Endothelial cell of umbilical vein (primary cell): ENCODE results near the gene HIP1. TPM values are rescaled to one million over a fixed set of nuclear protein-coding genes. Genes with fewer than 3 reads are reported as not detected.
"Not testable (repeated sequence)": the region's sequence is repeated elsewhere in the genome, so short reads cannot be mapped to it uniquely, and the experiment has no call there.

Experiments
- BruUV-seq: library from RNA; stranded (reverse); fragments of 400-500 nt; replicated peaks from 2 replicates; lab custom pipeline; 2021; lab: Mats Ljungman, UMichigan
- CTCF ChIA-PET: fragments of 300-600, 350-600 bp; sonication (Branson Sonifier 250); formaldehyde crosslinking; loops from one replicate; lab custom pipeline; 2021; ENCODE audit warnings: antibody characterized with exemption, inconsistent platforms; lab: Charles Lee
- POLR2A ChIA-PET: fragments of 300-600, 350-600 bp; sonication (Branson Sonifier 250); formaldehyde crosslinking; loops from one replicate; lab custom pipeline; 2021; ENCODE audit warnings: antibody characterized with exemption, inconsistent platforms; lab: Charles Lee
- DNase-seq: peaks from one replicate; pipeline ENCODE4 v3.0.0-alpha.2; 2011; ENCODE audit warnings: low read depth, low spot score
- FAIRE-seq: peaks from 2 replicates; lab custom pipeline; 2011; peaks lifted over from hg19 to GRCh38; lab: Jason Lieb, UNC
- H2AFZ ChIP-seq: 2 replicates; pipeline ENCODE4 v1.6.0; 2012; ENCODE audit warnings: low read depth, low read length, control low read depth, inconsistent platforms
- H3K27ac ChIP-seq: 2 replicates; pipeline ENCODE4 v1.5.1; 2011; ENCODE audit warnings: low read depth, mild to moderate bottlenecking, control low read depth, low read length, moderate library complexity; ENCODE audit not compliant: insufficient read depth
- H3K27me3 ChIP-seq, 2 experiments: 2 replicates each; pipeline versions ENCODE4 v1.6.0 to v1.6.1; 2011; ENCODE audit warnings: low read length in 2 of 2, mixed read lengths in 1 of 2; ENCODE audit not compliant: control insufficient read depth in 2 of 2, insufficient read depth in 2 of 2
- H3K36me3 ChIP-seq, 2 experiments: 2 replicates in 1 of 2; 3 replicates in 1 of 2; pipeline ENCODE4 v1.5.1; 2011; ENCODE audit warnings: low read length in 2 of 2, mild to moderate bottlenecking in 1 of 2, moderate library complexity in 1 of 2; ENCODE audit not compliant: control insufficient read depth in 2 of 2, insufficient read depth in 2 of 2; ENCODE audit errors: extremely low read depth in 1 of 2
- H3K4me1 ChIP-seq: 3 replicates; pipeline ENCODE4 v1.5.1; 2011; ENCODE audit warnings: mild to moderate bottlenecking, low read length; ENCODE audit not compliant: control insufficient read depth, insufficient read depth; ENCODE audit errors: extremely low read depth
- H3K4me2 ChIP-seq: 2 replicates; pipeline ENCODE4 v1.6.1; 2011; ENCODE audit warnings: low read length, control low read depth, mixed read lengths; ENCODE audit not compliant: insufficient read depth
- H3K4me3 ChIP-seq, 3 experiments: fragments of 200-600 bp in 1 of 3; sonication (generic), shearing (Covaris generic) in 1 of 3; replicated peaks in 1 of 3; 2 replicates each; pipeline ENCODE4 v1.5.1; 2011 to 2016; ENCODE audit warnings: control low read depth in 3 of 3, low read length in 3 of 3, mild to moderate bottlenecking in 2 of 3, inconsistent platforms in 1 of 3, low read depth in 1 of 3, moderate library complexity in 1 of 3; ENCODE audit not compliant: insufficient read depth in 1 of 3
- H3K79me2 ChIP-seq: 2 replicates; pipeline ENCODE4 v1.6.0; 2012; ENCODE audit warnings: low read length, inconsistent platforms; ENCODE audit not compliant: control insufficient read depth, insufficient read depth
- H3K9ac ChIP-seq: replicated peaks from 2 replicates; pipeline ENCODE3; 2011; ENCODE audit warnings: low read length, control low read depth; ENCODE audit not compliant: insufficient read depth; ENCODE audit errors: extremely low read depth
- H3K9me1 ChIP-seq: replicated peaks from 3 replicates; pipeline ENCODE4 v1.6.0; 2011; ENCODE audit warnings: mild to moderate bottlenecking, low read length; ENCODE audit not compliant: control insufficient read depth, insufficient read depth; ENCODE audit errors: extremely low read depth
- H3K9me3 ChIP-seq: replicated peaks from 2 replicates; pipeline ENCODE4 v1.5.1; 2012; ENCODE audit warnings: low read length, inconsistent platforms; ENCODE audit not compliant: control insufficient read depth, insufficient read depth
- H4K20me1 ChIP-seq: replicated peaks from 2 replicates; pipeline ENCODE3; 2011; ENCODE audit warnings: mild to moderate bottlenecking, low read length; ENCODE audit not compliant: control insufficient read depth, insufficient read depth; ENCODE audit errors: extremely low read depth
- EZH2 ChIP-seq: IDR thresholded peaks from 2 replicates; pipeline ENCODE4 v1.6.1; 2012; ENCODE audit warnings: borderline replicate concordance, low read depth, mild to moderate bottlenecking, moderate library complexity, low read length, inconsistent platforms; ENCODE audit not compliant: severe bottlenecking
- FOS ChIP-seq: IDR thresholded peaks from 2 replicates; pipeline ENCODE4 v1.6.1; 2011; ENCODE audit warnings: mild to moderate bottlenecking, low read length, moderate library complexity, borderline replicate concordance; ENCODE audit not compliant: insufficient read depth
- GATA2 ChIP-seq: IDR thresholded peaks from 2 replicates; pipeline ENCODE4 v1.7.0; 2011; ENCODE audit warnings: low read depth, mild to moderate bottlenecking, moderate library complexity, mixed read lengths, low read length; ENCODE audit not compliant: insufficient read length, insufficient read depth
- JUN ChIP-seq: IDR thresholded peaks from 2 replicates; pipeline ENCODE4 v1.6.1; 2011; ENCODE audit warnings: borderline replicate concordance, low read depth; ENCODE audit not compliant: insufficient read length, insufficient read depth
- MYC ChIP-seq: IDR thresholded peaks from one replicate; pipeline ENCODE4 v1.6.1; 2011; ENCODE audit warnings: mild to moderate bottlenecking, low read depth, low read length
- POLR2A ChIP-seq: IDR thresholded peaks from 2 replicates; pipeline ENCODE4 v1.6.1; 2012; ENCODE audit warnings: low read depth, mild to moderate bottlenecking, control low read depth, low read length
- POLR2AphosphoS5 ChIP-seq: IDR thresholded peaks from 2 replicates; pipeline ENCODE4 v1.6.1; 2012; ENCODE audit warnings: low read depth, mild to moderate bottlenecking, control low read depth, low read length, moderate library complexity; ENCODE audit not compliant: insufficient read depth
- dilution Hi-C: fragments of 300-500 bp; cut with MboI; formaldehyde crosslinking; loops from one replicate; pipeline ENCODE4 v1.15.0; 2019; ENCODE audit warnings: low sequenced_read_pairs; ENCODE audit not compliant: extremely low pct_ligation_motif_present
- intact Hi-C: fragments of 100-400 bp; cut with micrococcal nuclease; formaldehyde crosslinking; loops from one replicate; pipeline ENCODE4 v1.10.0; 2022
- polyA plus RNA-seq, 4 experiments: library from polyadenylated mRNA; depleted of rRNA in 3 of 4; stranded (reverse) in 3 of 4; unstranded in 1 of 4; fragments of >200 nt; gene quantifications; 2 replicates each; pipeline versions ENCODE4 v1.2.1 to v1.2.3, GENCODE V29; 2011 to 2012; ENCODE audit warnings: missing spikeins in 1 of 4
- total RNA-seq: library from RNA; stranded (reverse); gene quantifications from 2 replicates; pipeline ENCODE4 v1.2.3, GENCODE V29; 2021
- TF ChIP-seq, protein P1 (sequence below), 2 donors: IDR thresholded peaks; 1 replicate in 1 of 2; 2 replicates in 1 of 2; pipeline ENCODE4 v1.5.1; 2011; ENCODE audit warnings: low read length in 2 of 2, mild to moderate bottlenecking in 2 of 2, moderate library complexity in 2 of 2, control low read depth in 1 of 2, inconsistent platforms in 1 of 2, low read depth in 1 of 2; ENCODE audit not compliant: insufficient read depth in 1 of 2; ENCODE audit errors: extremely low read depth in 1 of 2
- TF ChIP-seq, protein P2 (sequence below): IDR thresholded peaks from 2 replicates; pipeline ENCODE4 v1.6.1; 2011; ENCODE audit not compliant: insufficient read depth, insufficient read length

Gene HIP1
- total and polyA plus RNA-seq, 2 donors (not counting 3 experiments of a cell fraction or from before 2014, with no cell fraction given): 23.7 to 47.6 TPM

DNA sequence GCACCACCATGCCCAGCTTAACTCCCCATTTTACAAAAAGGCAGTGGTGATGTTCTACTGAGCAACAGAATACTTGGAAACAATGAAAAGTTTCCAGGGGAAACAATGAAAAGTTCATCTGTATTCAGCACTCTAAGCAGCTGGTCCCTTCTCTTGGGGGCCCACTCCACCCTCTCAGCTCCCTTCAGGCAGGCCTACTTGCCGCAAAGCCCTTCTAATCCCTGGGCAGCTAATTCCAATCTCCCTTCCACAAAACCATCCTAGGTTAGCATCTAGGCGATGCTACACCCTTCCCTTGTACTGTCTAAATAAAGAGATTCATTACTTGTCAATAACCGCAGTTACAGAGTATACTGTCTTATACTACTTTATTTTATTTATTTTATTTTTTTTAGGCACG, 167.5 kb downstream of the HIP1 start:
- Histone ChIP-seq H3K36me3 (peaks cover 2 to 25% of the 10 kb centered on the region in 2 experiments), H3K9me1 (no peaks in the 10 kb centered on the region), H2AFZ (no peak overlapping the region), H3K9ac (no peak overlapping the region), H3K27me3 (no peaks in the 10 kb centered on the region), H3K4me3 (no peak overlapping the region), H3K79me2 (no peaks in the 10 kb centered on the region), H3K4me2 (no peak overlapping the region), H3K9me3 (no peaks in the 10 kb centered on the region), H4K20me1 (no peaks in the 10 kb centered on the region), H3K27ac (no peak overlapping the region), H3K4me1 (peaks cover 2% of the 10 kb centered on the region)
- dilution Hi-C loops (no loop called here), intact Hi-C loops (no loop called here)
- ChIA-PET CTCF (interaction anchor here (1.1 kb wide), 1 partner anchor 192 kb away, joined by 3 read pairs; no protein-coding TSS in a partner anchor), POLR2A (no interaction called here)
- FAIRE-seq (no peak), DNase-seq (no peak)
- no peak for TF ChIP-seq EZH2
- TF ChIP-seq, protein P1, sequence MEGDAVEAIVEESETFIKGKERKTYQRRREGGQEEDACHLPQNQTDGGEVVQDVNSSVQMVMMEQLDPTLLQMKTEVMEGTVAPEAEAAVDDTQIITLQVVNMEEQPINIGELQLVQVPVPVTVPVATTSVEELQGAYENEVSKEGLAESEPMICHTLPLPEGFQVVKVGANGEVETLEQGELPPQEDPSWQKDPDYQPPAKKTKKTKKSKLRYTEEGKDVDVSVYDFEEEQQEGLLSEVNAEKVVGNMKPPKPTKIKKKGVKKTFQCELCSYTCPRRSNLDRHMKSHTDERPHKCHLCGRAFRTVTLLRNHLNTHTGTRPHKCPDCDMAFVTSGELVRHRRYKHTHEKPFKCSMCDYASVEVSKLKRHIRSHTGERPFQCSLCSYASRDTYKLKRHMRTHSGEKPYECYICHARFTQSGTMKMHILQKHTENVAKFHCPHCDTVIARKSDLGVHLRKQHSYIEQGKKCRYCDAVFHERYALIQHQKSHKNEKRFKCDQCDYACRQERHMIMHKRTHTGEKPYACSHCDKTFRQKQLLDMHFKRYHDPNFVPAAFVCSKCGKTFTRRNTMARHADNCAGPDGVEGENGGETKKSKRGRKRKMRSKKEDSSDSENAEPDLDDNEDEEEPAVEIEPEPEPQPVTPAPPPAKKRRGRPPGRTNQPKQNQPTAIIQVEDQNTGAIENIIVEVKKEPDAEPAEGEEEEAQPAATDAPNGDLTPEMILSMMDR (IDR thresholded peaks at IDR 0.05; ENCODE audit: extremely low read depth in 1 of 2, insufficient read depth in 1 of 2, low read depth in 1 of 2, low read length in 2 of 2): no peak
- no peak for TF ChIP-seq POLR2AphosphoS5
- no peak for TF ChIP-seq MYC
- TF ChIP-seq, protein P2, sequence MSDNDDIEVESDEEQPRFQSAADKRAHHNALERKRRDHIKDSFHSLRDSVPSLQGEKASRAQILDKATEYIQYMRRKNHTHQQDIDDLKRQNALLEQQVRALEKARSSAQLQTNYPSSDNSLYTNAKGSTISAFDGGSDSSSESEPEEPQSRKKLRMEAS: no peak
- no peak for TF ChIP-seq FOS
- no peak for TF ChIP-seq GATA2
- TF ChIP-seq POLR2A: no peak
- no peak for TF ChIP-seq JUN
- BruUV-seq: no TSS peak

DNA sequence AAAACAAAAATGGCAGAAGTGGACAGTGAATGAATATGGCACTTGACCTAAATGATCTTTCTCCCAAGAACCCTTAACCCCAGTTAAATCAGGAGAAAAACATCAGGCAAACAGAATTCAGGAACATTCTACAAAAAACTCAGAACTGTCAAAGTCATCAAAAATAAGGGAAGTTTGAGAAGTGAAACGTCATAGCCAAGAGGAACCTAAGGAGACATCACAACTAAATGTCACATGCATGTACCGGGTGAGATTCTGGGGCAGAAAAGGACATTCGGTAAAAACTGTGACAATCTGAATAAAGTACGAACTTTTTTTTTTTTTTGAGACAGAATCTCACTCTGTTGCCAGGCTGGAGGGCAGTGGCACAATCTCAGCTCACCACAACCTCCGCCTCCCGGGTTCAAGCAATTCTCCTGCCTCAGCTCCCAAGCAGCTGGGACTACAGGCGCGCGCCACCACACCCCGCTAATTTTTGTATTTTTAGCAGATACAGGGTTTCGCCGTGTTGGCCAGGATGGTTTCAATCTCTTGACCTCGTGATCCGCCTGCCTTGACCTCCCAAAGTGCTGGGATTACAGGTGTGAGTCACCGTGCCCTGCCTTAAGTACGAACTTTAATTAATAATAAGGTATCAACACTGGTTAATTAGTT, 169.0 kb downstream of the HIP1 start:
- dilution Hi-C loops, BruUV-seq, H3K79me2 ChIP-seq, CTCF ChIA-PET, DNase-seq, H3K27ac ChIP-seq, H3K9me1 ChIP-seq, H3K9me3 ChIP-seq, H4K20me1 ChIP-seq, H3K4me2 ChIP-seq, H3K9ac ChIP-seq, H3K4me3 ChIP-seq, H3K27me3 ChIP-seq, POLR2A ChIA-PET, FAIRE-seq, H2AFZ ChIP-seq: not testable (repeated sequence)
- intact Hi-C loops: loop anchor here (5.0 kb wide), 1 partner anchor 43 kb away; no protein-coding TSS in a partner anchor
- peaks cover 17% of the 10 kb centered on the region for H3K4me1 ChIP-seq
- peaks cover 2 to 25% of the 10 kb centered on the region in 2 experiments for H3K36me3 ChIP-seq
